Measurements from ENCODE around the gene SELENOT.
"Not testable (repeated sequence)": the region's sequence is repeated elsewhere in the genome, so short reads cannot be mapped to it uniquely, and the experiment has no call there.

Gene SELENOT

DNA sequence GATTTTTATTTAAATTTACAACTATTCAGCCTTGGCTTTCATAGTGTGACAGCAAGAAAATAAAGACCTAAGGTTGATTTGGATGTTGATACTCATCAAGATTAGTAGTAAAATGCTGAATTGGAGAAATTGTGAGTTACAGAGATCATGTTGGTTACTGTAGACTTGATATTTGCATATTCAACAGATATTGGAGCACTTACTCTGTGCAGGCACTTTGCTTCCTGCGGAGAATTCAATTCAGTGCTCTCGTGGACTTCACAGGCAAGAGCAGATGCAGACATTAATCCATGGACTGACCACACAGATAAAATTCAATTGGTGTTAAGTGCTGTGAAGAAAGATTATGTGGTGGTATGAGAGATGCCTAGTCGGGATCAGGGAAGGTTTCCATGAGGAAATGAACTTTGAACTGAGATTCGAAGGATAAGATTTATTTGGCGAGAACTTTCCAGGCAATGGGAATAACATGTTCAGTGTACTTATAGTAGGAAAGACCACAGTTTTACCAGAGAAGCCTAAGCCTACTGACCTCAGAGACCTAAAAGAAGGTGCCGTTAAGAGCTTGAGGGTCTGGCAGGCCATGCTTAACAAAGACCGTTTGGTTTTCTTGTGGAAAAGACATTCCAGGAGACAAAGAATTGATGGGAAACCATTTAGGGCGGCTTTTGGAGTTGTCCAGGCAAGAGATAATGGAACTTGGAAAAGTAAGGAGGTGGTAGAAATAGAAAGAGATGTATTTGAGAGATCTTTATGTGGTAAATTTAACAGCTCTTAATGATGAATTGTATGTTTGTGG, 4.3 kb downstream of the SELENOT start:
- H3K36me3 ChIP-seq (ENCODE audit: control insufficient read depth, insufficient read depth, low read length): peaks cover 19% of the 10 kb centered on the region
- H3K27ac ChIP-seq (ENCODE audit: low read depth, low read length): peak overlapping the region; percentile 65
- no peaks in the 10 kb centered on the region for H3K9me3 ChIP-seq (ENCODE audit: control insufficient read depth, insufficient read depth, low read length)
- peak overlapping the region; percentile 15; the same call in 1 of the 2 replicates for H3K4me3 ChIP-seq (ENCODE audit: low read depth, low read length)
- no peaks in the 10 kb centered on the region for H3K27me3 ChIP-seq (ENCODE audit: control insufficient read depth, insufficient read depth, low read length)
- no peak overlapping the region for H3K9ac ChIP-seq (ENCODE audit: low read depth, low read length)
- peaks cover 40% of the 10 kb centered on the region for H3K4me1 ChIP-seq (ENCODE audit: control insufficient read depth, insufficient read depth, low read length)

- H3K9me3 ChIP-seq (ENCODE audit: control insufficient read depth, insufficient read depth, low read length): no peaks in the 10 kb centered on the region
- no peak overlapping the region for H3K27ac ChIP-seq (ENCODE audit: low read depth, low read length)
- H3K9ac ChIP-seq (ENCODE audit: low read depth, low read length): no peak overlapping the region
- peaks cover 34% of the 10 kb centered on the region for H3K36me3 ChIP-seq (ENCODE audit: control insufficient read depth, insufficient read depth, low read length)
- peaks cover 35% of the 10 kb centered on the region for H3K4me1 ChIP-seq (ENCODE audit: control insufficient read depth, insufficient read depth, low read length)
- H3K27me3 ChIP-seq (ENCODE audit: control insufficient read depth, insufficient read depth, low read length): no peaks in the 10 kb centered on the region
- H3K4me3 ChIP-seq (ENCODE audit: low read depth, low read length): no peak overlapping the region
These were observed 6.9 kb downstream of the SELENOT start for GRCh38 chr3:150609988-150610387.

GRCh38 chr3:150610785-150611184, 7.7 kb downstream of the SELENOT start:
- Histone ChIP-seq H3K27me3 (ENCODE audit: control insufficient read depth, insufficient read depth, low read length) (no peaks in the 10 kb centered on the region), H3K4me3 (ENCODE audit: low read depth, low read length) (no peak overlapping the region), H3K9ac (ENCODE audit: low read depth, low read length) (no peak overlapping the region), H3K4me1 (ENCODE audit: control insufficient read depth, insufficient read depth, low read length) (peaks cover 28% of the 10 kb centered on the region), H3K9me3 (ENCODE audit: control insufficient read depth, insufficient read depth, low read length) (no peaks in the 10 kb centered on the region), H3K36me3 (ENCODE audit: control insufficient read depth, insufficient read depth, low read length) (peaks cover 31% of the 10 kb centered on the region), H3K27ac (ENCODE audit: low read depth, low read length) (no peak overlapping the region)

DNA sequence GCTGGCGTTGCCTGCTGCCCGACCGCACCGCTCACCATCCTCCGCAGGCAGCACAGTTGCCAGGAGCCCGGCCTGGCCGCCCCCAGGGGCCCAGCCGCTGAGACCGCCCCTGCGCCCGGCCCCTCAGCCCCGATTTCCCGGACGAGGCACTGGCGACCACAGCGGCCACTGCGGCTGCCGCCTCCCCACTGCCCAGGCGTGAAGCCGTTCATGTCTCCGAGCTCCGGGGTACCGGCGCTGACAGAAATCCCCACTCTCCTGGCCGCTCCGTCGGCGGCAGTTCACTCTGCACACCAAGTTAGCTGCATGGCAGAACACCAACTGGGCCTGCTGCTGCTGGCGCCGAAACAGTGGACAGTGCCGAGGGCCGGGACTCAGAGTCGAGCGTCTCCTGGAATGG, 8.5 kb downstream of the SELENOT start:
- no peak overlapping the region for H3K27ac ChIP-seq (ENCODE audit: low read depth, low read length)
- no peak overlapping the region for H3K4me3 ChIP-seq (ENCODE audit: low read depth, low read length)
- no peak overlapping the region for H3K9ac ChIP-seq (ENCODE audit: low read depth, low read length)
- peaks cover 23% of the 10 kb centered on the region for H3K4me1 ChIP-seq (ENCODE audit: control insufficient read depth, insufficient read depth, low read length)
- H3K36me3 ChIP-seq (ENCODE audit: control insufficient read depth, insufficient read depth, low read length): peaks cover 28% of the 10 kb centered on the region
- no peaks in the 10 kb centered on the region for H3K9me3 ChIP-seq (ENCODE audit: control insufficient read depth, insufficient read depth, low read length)
- no peaks in the 10 kb centered on the region for H3K27me3 ChIP-seq (ENCODE audit: control insufficient read depth, insufficient read depth, low read length)

- no peak overlapping the region for H3K4me3 ChIP-seq (ENCODE audit: low read depth, low read length)
- no peak overlapping the region for H3K27ac ChIP-seq (ENCODE audit: low read depth, low read length)
- peaks cover 16% of the 10 kb centered on the region for H3K4me1 ChIP-seq (ENCODE audit: control insufficient read depth, insufficient read depth, low read length)
- peaks cover 24% of the 10 kb centered on the region for H3K36me3 ChIP-seq (ENCODE audit: control insufficient read depth, insufficient read depth, low read length)
- H3K9ac ChIP-seq (ENCODE audit: low read depth, low read length): no peak overlapping the region
- no peaks in the 10 kb centered on the region for H3K27me3 ChIP-seq (ENCODE audit: control insufficient read depth, insufficient read depth, low read length)
- H3K9me3 ChIP-seq (ENCODE audit: control insufficient read depth, insufficient read depth, low read length): no peaks in the 10 kb centered on the region
These were observed 9.4 kb downstream of the SELENOT start for GRCh38 chr3:150612494-150612893.

- Histone ChIP-seq H3K27me3 (ENCODE audit: control insufficient read depth, insufficient read depth, low read length) (no peaks in the 10 kb centered on the region), H3K27ac (ENCODE audit: low read depth, low read length) (no peak overlapping the region), H3K4me3 (ENCODE audit: low read depth, low read length) (no peak overlapping the region), H3K36me3 (ENCODE audit: control insufficient read depth, insufficient read depth, low read length) (peaks cover 24% of the 10 kb centered on the region), H3K9ac (ENCODE audit: low read depth, low read length) (no peak overlapping the region), H3K4me1 (ENCODE audit: control insufficient read depth, insufficient read depth, low read length) (peaks cover 11% of the 10 kb centered on the region; the same call in 1 of the 2 replicates), H3K9me3 (ENCODE audit: control insufficient read depth, insufficient read depth, low read length) (no peaks in the 10 kb centered on the region)
These were observed 9.9 kb downstream of the SELENOT start for GRCh38 chr3:150613034-150613433.

GRCh38 chr3:150613709-150614480, 10.8 kb downstream of the SELENOT start:
- H3K27me3 ChIP-seq (ENCODE audit: control insufficient read depth, insufficient read depth, low read length): no peaks in the 10 kb centered on the region
- peaks cover 11% of the 10 kb centered on the region; the same call in 1 of the 2 replicates for H3K4me1 ChIP-seq (ENCODE audit: control insufficient read depth, insufficient read depth, low read length)
- no peak overlapping the region for H3K9ac ChIP-seq (ENCODE audit: low read depth, low read length)
- H3K36me3 ChIP-seq (ENCODE audit: control insufficient read depth, insufficient read depth, low read length): peaks cover 32% of the 10 kb centered on the region
- no peak overlapping the region for H3K4me3 ChIP-seq (ENCODE audit: low read depth, low read length)
- no peak overlapping the region for H3K27ac ChIP-seq (ENCODE audit: low read depth, low read length)
- no peaks in the 10 kb centered on the region for H3K9me3 ChIP-seq (ENCODE audit: control insufficient read depth, insufficient read depth, low read length)

- Histone ChIP-seq H3K9ac (ENCODE audit: low read depth, low read length) (no peak overlapping the region), H3K36me3 (ENCODE audit: control insufficient read depth, insufficient read depth, low read length) (peaks cover 25% of the 10 kb centered on the region), H3K27ac (ENCODE audit: low read depth, low read length) (no peak overlapping the region), H3K9me3 (ENCODE audit: control insufficient read depth, insufficient read depth, low read length) (no peaks in the 10 kb centered on the region), H3K4me1 (ENCODE audit: control insufficient read depth, insufficient read depth, low read length) (peaks cover 13% of the 10 kb centered on the region), H3K4me3 (ENCODE audit: low read depth, low read length) (no peak overlapping the region), H3K27me3 (ENCODE audit: control insufficient read depth, insufficient read depth, low read length) (no peaks in the 10 kb centered on the region)
These were observed 17.0 kb downstream of the SELENOT start for GRCh38 chr3:150620002-150620689.

DNA sequence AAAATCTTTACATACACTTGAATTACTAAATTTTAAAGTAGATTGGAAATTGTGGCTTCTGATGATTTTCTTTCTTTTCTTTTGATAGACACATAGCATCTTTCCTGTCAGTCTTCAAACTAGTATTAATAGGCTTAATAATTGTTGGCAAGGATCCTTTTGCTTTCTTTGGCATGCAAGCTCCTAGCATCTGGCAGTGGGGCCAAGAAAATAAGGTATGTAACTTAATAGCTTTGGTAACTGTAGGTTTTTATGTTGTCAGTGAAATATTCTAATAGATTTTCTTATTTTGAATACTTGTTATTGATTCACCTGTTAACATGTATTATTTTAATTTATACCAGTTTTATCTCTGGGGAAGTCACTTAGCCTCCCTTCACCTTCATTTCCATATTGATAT, 19.8 kb downstream of the SELENOT start:
- H3K9ac ChIP-seq (ENCODE audit: low read depth, low read length); H3K27ac ChIP-seq (ENCODE audit: low read depth, low read length); H3K9me3 ChIP-seq (ENCODE audit: control insufficient read depth, insufficient read depth, low read length); H3K4me3 ChIP-seq (ENCODE audit: low read depth, low read length); H3K27me3 ChIP-seq (ENCODE audit: control insufficient read depth, insufficient read depth, low read length): not testable (repeated sequence)
- H3K36me3 ChIP-seq (ENCODE audit: control insufficient read depth, insufficient read depth, low read length): peaks cover 53% of the 10 kb centered on the region
- peaks cover 13% of the 10 kb centered on the region for H3K4me1 ChIP-seq (ENCODE audit: control insufficient read depth, insufficient read depth, low read length)

- Histone ChIP-seq H3K27me3 (ENCODE audit: control insufficient read depth, insufficient read depth, low read length) (no peaks in the 10 kb centered on the region), H3K36me3 (ENCODE audit: control insufficient read depth, insufficient read depth, low read length) (peaks cover 55% of the 10 kb centered on the region), H3K4me3 (ENCODE audit: low read depth, low read length) (no peak overlapping the region), H3K4me1 (ENCODE audit: control insufficient read depth, insufficient read depth, low read length) (peaks cover 13% of the 10 kb centered on the region), H3K9ac (ENCODE audit: low read depth, low read length) (no peak overlapping the region), H3K27ac (ENCODE audit: low read depth, low read length) (no peak overlapping the region), H3K9me3 (ENCODE audit: control insufficient read depth, insufficient read depth, low read length) (no peaks in the 10 kb centered on the region)
These were observed 20.8 kb downstream of the SELENOT start for GRCh38 chr3:150623945-150624344.

Measured in HUES48 (cell line).